HG03378 (cell line): ENCODE measurements around the gene NRTN.

Source experiments
- ATAC-seq: cut with Tn5 transposase; IDR thresholded peaks from one replicate; pipeline ENCODE4 v1.9.1; 2021; ENCODE audit warnings: mild to moderate bottlenecking, moderate library complexity; ENCODE audit not compliant: unreplicated experiment

Gene NRTN

DNA sequence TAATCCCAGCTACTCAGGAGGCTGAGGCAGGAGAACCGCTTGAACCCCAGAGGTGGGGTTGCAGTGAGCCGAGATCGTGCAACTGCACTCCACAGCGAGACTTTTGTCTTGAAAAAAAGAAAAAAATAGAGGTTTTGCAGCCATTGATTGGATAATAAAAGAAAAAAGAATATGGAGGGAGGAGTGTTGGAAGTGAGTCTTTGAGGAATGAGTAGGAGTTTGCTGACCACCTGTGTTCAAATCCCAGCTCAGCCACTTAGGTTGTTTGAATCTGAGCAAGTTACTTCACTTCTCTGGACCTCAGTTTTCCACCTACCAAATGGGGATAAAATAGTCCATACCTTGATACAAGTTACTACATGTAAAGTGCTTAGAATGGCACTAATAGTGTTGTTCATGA lies 6.2 kb downstream of the NRTN start:
- ATAC-seq: no peak

DNA sequence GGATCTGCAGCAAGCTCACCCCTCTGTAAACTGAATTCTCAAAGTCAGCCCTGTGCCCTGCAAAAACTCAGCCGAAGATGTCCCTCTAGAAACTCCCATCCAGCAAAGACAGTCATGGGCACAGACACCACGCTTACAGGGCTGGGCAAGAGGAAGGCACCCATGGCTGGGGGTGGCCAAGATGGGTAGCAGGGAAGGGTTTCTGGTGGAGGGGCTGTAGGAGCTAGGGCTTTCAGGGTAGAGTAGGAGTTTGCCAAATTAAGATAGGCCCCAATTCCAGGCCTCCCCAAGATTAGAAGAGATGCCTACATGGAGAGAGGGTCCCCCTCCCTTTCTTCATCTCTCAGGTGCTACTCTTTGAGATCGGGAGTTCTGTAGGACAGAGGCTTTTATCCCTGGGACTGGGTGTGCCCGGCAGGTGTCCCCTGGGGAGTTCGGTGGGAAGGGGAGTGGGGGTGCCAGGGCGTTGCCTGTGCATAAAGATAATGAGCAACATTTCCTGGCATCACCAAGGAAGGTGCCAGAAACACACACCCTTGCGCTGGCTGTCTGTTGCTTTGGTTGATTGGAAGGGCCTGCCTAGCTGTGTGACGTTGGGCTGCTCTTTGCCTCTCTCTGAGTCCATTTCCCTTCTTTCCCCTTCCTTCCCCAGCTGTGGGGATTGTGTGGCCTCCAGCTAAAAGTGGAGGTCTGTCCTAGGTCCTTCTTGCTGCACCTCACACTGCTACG lies 9.4 kb downstream of the NRTN start:
- ATAC-seq: no peak

DNA sequence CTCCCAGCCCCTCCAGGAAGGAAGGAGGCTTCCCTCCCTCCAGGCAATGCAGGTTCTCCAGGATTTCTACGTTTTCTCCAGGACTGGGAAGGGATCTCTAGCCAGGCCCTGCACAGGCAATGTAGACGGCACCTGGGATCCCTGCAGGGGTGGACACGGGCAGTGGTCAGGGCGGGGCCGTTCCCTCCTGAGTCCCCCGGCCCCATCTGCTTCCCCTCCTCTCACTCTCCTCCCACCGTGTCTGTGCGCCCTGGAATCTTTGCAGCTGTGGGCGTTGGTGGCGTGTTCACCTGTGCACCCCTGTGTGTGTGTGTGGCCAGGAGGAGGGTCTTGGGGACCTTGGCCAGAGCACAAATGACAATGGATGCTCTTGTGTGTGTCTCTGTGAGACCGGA lies 10.0 kb downstream of the NRTN start:
- ATAC-seq: no peak

DNA sequence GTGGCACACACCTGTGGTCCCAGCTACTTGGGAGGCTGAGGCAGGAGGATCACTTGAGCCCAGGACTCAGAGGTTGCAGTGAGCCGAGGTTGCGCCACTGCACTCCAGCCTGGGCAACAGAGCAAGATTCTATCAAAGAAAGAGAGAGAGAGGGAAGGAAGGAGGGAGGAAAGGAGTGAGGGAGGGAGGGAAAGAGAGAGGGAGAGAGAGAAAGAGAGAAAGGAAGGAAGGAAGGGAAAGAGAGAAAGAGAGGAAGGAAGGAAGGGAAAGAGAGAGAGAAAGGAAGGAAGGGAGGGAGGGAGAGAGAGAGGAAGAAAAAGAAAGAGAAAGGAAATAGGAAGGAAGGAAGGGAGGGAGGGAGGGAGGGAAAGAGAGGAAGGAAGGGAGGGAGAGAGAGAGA lies 12.4 kb downstream of the NRTN start:
- ATAC-seq: no peak

DNA sequence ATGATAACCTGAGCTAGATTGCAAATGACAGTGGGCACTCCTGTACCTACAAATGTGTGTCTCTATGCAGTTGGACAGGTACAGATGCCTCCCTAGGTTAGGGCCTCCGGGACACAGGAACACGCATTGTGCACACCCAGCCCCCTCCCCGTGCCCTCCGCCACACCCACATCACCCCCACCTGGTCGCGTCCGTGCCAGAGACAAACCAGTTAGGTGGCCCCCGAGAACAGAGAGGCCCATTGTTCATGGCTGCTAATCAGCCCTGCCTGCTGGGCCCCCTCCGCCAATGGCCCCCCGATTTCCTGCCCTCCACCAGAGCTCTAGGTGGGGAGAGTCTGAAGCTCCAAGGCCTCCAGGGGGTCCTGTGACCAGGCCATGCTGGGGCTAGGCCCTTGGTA lies 13.7 kb downstream of the NRTN start:
- ATAC-seq: no peak

DNA sequence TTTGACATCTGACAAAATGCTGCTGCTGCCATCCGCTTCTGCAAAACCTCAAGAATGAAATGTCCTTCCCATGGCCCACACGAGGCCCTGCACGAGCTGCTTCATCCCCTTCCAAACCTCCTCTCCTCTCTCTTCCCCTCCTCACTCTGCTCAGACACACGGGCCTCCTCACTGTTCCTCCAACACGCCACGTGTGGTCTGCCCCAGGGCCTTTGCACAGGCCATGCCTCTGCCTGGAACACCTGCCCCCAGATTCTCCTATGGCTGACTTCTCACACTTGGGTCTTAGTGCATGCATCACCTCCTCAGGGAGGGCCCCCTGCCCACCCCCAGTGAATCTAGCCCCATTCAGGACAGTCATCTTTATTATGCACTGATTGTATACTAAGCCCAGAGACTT lies 15.9 kb downstream of the NRTN start:
- no peak for ATAC-seq

DNA sequence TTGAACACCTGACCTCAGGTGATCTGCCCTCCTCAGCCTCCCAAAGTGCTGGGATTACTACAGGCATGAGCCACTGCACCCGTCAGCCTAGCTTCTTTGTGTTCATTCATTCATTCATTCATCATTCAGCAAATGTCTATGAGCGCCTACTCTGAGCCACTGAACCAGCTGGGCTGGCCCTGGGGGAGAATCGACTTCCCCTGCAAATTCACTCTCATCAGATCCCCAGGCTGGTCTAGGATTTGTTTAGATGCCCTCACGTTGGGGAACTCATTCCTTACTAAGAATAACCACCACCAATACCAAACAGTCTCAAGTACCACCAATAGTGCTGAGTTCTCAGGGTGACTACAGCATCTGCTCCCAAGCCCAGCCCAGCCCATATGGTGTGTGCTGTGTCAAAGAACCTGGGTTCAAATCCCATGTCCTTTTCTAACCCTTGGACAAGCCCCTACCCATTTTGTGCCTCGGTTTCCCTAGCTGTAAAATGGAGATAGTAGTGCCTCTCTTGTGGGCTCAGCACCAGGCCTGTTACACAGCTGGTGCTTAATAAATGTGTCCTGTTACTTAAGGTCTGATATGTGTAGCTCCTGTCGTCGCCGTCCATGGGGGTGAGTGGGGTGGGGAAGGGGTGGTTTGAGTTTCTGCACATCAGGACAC lies 16.8 kb downstream of the NRTN start:
- no peak for ATAC-seq

DNA sequence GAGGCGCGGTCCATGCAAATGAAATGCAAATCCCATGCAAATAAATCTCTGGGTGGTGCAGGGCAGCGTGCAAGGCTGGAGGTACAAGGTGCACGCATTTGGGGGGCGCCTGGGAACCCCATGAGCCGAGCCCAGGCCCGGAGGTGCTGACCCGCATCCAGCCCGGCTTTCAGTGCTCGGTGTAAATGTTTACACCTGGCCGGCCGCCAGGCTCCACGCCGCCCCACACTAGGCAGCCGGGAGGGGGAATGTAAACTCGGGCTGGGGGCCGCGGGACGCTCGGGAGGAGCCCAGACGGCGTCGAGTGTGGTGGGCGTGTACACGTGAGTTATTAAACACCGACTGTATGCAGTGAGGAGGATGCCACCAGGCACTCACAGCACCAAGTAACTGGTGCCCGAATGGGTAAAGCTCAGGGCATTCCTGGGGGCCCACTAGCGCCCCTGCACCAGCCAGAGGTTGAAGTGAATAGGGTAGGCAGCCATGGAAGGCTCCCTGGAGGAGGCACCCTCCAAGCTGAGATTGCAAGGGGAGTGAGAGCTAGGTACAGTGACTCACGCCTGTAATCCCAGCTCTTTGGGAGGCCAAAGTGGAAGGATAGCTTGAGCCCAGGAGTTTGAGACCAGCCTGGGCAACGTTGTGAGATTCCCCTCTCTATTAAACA lies 17.4 kb downstream of the NRTN start:
- no peak for ATAC-seq

DNA sequence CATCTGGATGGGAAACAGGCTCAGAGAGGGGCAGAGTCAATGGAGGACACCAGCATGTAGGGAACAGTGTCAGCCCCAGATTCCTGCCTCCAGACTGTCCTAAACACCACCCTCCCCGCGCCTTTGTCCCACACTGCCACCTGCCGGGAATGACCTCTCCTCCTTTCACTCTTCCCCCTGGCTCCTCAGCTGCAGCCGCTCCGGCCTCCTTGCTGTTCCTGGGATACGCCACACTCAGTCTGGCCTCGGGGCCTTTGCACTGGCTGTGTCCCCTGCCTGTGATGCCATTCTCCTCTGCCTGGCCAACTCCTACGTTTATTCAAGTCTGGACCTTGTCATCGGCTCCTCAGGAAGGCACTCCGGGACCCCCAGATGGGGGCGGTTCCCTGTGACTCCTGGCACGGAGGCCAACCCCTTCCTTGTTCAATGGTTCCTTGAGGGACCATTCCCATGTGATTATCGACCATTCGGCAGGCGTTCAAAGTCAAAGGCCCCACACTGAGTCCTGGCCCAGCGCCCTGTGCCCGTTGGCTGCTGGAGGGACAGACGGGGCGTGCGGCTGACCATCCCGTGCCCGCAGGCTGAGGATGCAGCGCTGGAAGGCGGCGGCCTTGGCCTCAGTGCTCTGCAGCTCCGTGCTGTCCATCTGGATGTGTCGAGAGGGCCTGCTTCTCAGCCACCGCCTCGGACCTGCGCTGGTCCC lies 18.9 kb downstream of the NRTN start:
- ATAC-seq: no peak

DNA sequence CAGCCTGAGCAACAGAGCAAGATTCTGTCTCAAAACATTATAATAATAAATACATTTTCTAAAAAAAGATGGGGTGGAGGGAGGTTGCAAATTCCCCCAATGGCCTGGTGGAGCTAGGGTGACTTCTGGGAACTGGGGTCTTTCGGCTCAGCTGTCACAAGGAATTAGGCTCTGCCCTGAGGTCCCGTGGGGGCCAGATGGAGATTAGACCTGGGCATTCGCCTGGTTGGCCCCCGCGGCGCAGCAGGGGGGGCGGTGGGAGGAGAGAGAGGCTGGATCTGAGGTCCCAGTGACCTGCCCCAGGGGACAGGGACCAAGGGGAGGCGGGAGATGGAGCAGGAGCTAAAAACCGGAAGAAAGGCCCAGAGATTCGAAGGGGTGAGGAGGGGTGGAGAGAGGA lies 19.9 kb downstream of the NRTN start:
- no peak for ATAC-seq

DNA sequence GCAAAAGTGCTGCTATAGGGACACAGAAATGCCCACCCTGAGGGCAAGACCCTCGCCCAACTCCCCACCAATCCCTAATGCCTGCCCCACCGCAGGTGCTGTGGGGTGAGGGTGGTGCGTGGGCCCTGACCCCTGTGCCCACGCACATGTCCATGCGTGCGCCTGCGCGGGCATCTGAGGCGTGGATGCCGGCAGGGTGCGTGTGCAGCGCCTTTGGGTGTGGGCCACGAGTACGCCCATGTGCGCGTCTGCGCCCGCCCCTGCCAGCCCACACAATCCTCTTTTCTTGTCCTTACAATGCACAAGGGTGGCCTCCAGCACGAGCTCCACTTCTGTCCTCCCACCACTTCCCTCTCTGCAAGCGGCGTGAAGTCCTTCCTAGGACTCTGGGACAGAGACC lies 20.3 kb downstream of the NRTN start:
- ATAC-seq: no peak

DNA sequence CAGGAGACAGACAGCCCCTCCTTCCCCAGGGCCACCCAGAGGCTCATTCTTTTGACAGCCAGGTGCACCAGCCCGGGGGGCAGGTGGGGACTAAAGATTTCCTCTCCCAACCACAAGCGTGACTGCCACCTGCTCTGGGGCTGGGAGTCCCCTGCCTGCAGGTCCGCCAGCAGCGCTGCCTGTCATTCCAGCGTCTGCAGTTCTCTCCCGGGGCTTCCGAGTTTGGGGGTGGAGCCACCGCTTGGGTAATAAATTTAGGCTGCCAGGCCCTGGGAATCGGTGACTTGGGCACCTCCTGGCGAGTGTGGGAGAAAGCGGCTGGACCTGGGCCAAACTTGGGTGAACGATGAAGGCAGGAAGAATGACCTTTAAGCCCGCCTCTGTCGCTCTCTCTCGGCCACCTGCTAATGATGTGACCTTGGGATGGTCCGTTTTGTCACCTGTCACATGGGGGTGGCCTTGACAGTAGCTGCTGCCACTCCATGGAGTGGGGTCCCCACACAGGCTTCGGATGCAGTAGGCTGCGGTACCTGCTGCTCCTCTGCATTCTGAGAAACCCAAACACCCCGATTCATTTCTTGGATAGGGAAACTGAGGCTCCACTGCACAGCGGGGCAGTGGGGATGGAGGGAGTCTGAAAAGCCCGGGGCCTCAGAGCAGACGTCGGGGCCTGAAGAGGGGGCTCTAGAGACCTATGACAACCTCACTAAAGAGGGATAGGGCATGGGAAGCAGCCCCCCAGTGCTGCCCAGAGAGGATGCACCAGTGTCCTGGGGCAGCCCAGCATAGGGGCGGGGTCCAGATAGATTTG lies 21.9 kb downstream of the NRTN start:
- no peak for ATAC-seq

DNA sequence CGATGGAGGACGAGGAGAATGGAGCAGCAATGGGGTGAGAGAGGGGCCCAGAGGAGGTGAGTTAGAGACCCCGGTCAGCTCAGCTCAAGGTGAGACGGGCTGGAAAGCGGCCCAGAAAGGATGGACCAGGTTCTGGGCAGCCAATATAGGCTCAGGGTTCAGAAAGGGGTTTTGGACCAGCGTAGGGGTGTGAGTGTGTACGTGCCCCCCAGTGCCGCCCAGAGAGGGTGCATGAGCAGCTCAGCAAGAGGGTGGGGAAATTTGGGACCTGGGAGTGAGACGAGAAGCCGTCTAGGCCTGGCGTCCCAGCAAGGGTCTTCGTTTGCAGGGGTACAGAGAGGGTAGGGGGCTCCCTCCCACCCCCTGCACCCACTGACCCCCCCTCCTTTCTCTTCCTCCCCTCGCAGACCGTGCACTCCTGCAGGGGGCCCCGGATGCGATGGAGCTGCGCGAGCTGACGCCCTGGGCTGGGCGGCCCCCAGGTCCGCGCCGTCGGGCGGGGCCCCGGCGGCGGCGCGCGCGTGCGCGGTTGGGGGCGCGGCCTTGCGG lies 22.5 kb downstream of the NRTN start:
- no peak for ATAC-seq

DNA sequence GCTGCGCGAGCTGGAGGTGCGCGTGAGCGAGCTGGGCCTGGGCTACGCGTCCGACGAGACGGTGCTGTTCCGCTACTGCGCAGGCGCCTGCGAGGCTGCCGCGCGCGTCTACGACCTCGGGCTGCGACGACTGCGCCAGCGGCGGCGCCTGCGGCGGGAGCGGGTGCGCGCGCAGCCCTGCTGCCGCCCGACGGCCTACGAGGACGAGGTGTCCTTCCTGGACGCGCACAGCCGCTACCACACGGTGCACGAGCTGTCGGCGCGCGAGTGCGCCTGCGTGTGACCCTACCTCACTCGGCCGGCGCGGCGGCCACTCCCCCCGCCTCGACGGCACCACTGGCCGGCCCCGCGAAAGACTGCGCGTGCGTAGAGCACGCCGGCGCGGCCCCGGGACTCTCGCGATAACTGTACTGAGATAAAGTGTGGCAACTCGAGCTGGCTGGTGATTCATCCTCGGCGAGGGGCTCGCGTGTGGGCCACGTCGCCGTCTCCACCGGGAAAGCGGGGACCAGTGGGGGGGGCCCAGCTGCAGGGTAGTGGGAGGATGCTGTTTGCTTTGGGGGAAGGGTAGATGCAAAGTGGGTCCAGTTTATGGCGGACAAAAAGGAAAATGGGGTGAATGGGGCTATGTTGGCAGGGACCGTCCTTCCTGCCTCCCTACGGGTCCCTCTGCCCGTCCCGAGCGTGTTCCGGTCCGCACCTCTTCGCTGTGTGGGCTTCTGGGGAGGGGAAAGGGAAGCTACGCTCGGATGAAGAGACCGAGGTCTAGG lies 23.2 kb downstream of the NRTN start:
- peak; percentile 56 for ATAC-seq

DNA sequence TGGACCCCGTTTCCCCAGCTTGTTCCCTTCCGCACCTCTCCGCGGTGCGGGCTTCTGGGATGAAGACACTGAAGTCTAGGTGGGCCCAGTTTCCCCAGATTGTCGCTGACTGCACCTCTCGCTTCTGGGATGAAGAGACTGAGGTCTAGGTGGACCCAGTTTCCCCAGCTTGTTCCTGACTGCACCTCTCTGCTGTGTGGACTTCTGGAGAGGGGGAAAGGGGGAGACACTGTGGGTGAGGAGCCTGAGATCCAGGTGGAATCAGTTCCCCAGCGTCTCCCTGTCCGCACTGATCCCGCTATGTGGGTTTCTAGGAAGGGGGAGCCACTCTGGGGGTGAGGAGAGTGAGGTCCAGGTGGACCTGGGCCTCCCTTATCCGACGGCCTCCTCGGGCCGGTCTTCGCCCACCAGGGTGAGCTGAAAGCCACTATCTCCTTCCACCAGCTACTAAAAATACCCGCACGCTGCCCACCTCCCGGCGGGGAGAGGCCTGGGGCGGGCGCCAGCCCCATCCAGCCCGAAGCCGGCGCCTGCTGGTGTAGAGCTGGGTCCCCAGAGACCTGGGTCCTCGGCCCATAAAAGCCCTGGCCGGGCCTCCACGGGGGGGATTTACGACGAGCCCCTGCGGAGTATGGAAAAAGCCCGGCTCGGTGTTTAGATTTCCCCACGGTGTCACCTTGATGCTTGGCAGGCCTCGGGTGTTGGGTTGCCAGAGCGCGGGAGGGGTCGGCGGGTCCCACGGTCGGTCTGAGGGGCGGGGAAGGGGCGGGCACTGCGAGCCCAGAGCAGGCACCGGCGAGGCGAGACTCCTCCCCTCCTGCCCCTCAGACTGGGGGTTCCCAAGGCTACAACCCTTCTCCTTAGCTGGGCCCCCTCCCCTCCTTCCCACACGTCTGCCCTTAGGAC lies 24.0 kb downstream of the NRTN start:
- no peak for ATAC-seq

DNA sequence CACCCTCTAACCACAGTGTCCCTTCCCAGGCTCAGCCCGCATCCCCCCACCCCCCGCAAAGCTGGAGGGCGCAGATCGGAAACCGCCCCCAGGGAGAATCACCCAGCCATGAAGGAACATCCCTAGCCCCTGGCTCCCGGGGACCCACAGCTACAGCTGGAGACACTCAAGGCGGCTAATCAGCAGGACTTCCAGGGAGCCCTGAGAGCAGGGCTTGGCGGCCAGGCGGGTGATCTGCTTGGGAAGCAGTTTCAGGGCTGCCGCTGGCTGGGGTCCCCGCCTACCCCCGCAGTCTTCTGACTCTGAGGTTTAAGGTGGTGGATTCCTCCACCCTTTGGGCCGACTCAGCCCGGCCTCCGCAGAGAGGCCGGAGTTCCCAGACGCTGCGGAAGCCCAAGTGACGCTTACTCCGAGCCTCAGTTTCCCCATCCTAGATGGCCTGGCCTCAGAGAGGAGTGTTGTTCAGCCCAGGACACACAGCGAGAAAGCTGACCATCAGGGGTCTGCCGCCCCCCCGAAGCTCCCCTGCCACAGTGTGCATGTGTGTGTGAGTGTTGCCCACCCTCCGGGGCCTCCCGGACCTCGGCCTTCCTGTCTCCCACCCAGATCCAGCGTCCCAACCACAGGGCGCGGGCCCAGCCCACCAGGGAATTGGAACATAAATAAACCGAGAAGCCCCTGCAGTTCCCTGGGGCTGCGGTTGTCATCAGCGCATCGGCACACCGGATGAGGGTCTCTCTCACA lies 24.9 kb downstream of the NRTN start:
- no peak for ATAC-seq

DNA sequence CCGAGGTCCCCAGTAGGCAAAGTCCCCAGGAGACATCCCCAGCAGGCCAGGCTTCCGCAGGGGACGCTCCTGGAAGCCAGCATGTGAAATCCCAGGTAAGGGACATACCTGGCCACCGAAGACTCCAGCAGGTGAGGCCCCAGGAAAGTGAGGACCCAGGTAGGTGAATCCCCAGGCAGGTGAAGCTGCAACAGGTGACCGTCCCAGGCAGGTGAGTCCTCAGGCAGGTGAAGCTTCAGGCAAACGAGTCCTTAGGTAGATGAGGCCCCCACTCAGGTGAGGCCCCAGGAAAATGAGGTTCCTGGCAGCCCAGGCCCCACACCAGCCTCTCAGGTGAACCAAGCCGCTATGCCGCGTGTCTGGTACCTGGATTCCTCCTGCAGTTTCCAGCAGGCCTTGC lies 26.3 kb downstream of the NRTN start:
- ATAC-seq: no peak

DNA sequence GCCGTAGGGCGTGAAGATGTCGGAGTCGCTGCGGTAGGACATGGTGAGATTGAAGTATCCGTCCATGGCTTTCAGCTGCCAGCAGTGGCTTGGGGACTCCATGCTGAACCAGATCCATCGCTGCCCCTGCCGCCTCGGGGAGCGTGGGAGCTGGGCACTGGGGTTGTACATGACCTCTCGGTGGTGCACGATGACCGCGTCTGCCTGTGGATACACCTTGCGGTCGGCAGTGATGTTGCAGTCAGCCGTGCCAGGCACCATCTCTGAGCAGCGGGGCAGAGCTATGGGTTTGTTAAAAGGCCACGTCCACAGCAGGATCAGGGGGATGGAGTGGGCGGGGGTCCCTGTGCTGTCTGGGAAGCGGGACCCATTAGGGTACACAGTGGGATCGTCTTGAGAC lies 27.2 kb downstream of the NRTN start:
- no peak for ATAC-seq
